Mesodermal cell (in vitro differentiated cells): ENCODE data around the gene XRCC4. TPM values are rescaled to one million over a fixed set of nuclear protein-coding genes. Genes with fewer than 3 reads are reported as not detected.

Experiments used
- H3K27ac ChIP-seq: 2 replicates; pipeline ENCODE4 v1.7.0; 2013; ENCODE audit warnings: mild to moderate bottlenecking, low read depth, low read length, moderate library complexity; ENCODE audit not compliant: severe bottlenecking
- H3K36me3 ChIP-seq: 2 replicates; pipeline ENCODE4 v1.7.1; 2013; ENCODE audit warnings: mild to moderate bottlenecking, low read length, moderate library complexity; ENCODE audit not compliant: control insufficient read depth, insufficient read depth
- H3K4me1 ChIP-seq: one replicate; pipeline ENCODE4 v1.7.1; 2013; ENCODE audit warnings: mild to moderate bottlenecking, low read length; ENCODE audit not compliant: insufficient read depth, control insufficient read depth, poor library complexity, severe bottlenecking
- H3K4me3 ChIP-seq: 2 replicates; pipeline ENCODE4 v1.7.0; 2013; ENCODE audit warnings: low read length, control low read depth, mild to moderate bottlenecking; ENCODE audit not compliant: insufficient read depth, poor library complexity, severe bottlenecking; ENCODE audit errors: extremely low read depth
- H3K9me3 ChIP-seq: 2 replicates; pipeline ENCODE4 v1.7.1; 2013; ENCODE audit warnings: mild to moderate bottlenecking, low read length, moderate library complexity; ENCODE audit not compliant: control insufficient read depth
- WGBS, 2 experiments: methylation state at CpG; one replicate each; pipeline ENCODE4 v1.1.5; 2013; ENCODE audit warnings: missing lambda C conversion rate in 2 of 2; ENCODE audit not compliant: insufficient coverage in 2 of 2; 5-methylcytosine and 5-hydroxymethylcytosine counted together
- polyA plus RNA-seq, 2 experiments: library from polyadenylated mRNA; stranded (reverse); fragments of 50-300 nt; gene quantifications; one replicate each; pipeline ENCODE4 v1.2.3, GENCODE V29; 2013

Gene XRCC4
- 12.8 TPM for polyA plus RNA-seq (2013, experiment 1 of 2)
- 15.2 TPM for polyA plus RNA-seq (2013, experiment 2 of 2)

- no peaks in the 10 kb centered on the region for H3K9me3 ChIP-seq
- peak within 1 kb of the TSS; percentile 85 for H3K27ac ChIP-seq
- H3K36me3 ChIP-seq = peaks cover 25% of the 10 kb centered on the region
- H3K4me1 ChIP-seq = peaks cover 3% of the 10 kb centered on the region
- 0 to 1% methylated on average over 24 to 37 of the region's 44 CpGs for WGBS, 2 experiments
- peak within 1 kb of the TSS; percentile 79 for H3K4me3 ChIP-seq
These were observed at the start of gene XRCC4, which contains the start of gene TMEM167A for GRCh38 chr5:83076742-83077661. TSS of gene XRCC4 (plus strand) at chr5:83077547. CDS start at chr5:83104920, 27,373 bp downstream. TSS of gene TMEM167A (minus strand) at chr5:83077394. CDS start at chr5:83077323, 71 bp downstream.

- WGBS, 2 experiments = 100% methylated on average over 2 of the region's 2 CpGs
- Histone ChIP-seq H3K4me1 (no peaks in the 10 kb centered on the region), H3K4me3 (no peak overlapping the region), H3K9me3 (no peaks in the 10 kb centered on the region), H3K36me3 (no peaks in the 10 kb centered on the region), H3K27ac (no peak overlapping the region)
These were observed 47.4 kb upstream of the XRCC4 start for GRCh38 chr5:83029912-83030311.

GRCh38 chr5:83031381-83031780 lies 46.0 kb upstream of the XRCC4 start:
- 86 to 100% methylated on average over 1 of the region's 1 CpG for WGBS, 2 experiments
- peaks cover 4% of the 10 kb centered on the region for H3K4me1 ChIP-seq
- H3K4me3 ChIP-seq = no peak overlapping the region
- H3K9me3 ChIP-seq = no peaks in the 10 kb centered on the region
- no peak overlapping the region for H3K27ac ChIP-seq
- no peaks in the 10 kb centered on the region for H3K36me3 ChIP-seq

- Histone ChIP-seq H3K27ac (no peak overlapping the region), H3K4me3 (no peak overlapping the region), H3K36me3 (no peaks in the 10 kb centered on the region), H3K9me3 (no peaks in the 10 kb centered on the region), H3K4me1 (peaks cover 7% of the 10 kb centered on the region)
- 80 to 84% methylated on average over 2 of the region's 3 CpGs for WGBS, 2 experiments
These were observed 43.3 kb upstream of the XRCC4 start for GRCh38 chr5:83034036-83034435.

GRCh38 chr5:83034528-83035207 lies 42.7 kb upstream of the XRCC4 start:
- Histone ChIP-seq H3K4me1 (peaks cover 7% of the 10 kb centered on the region), H3K27ac (no peak overlapping the region), H3K36me3 (no peaks in the 10 kb centered on the region), H3K9me3 (no peaks in the 10 kb centered on the region), H3K4me3 (no peak overlapping the region)
- WGBS, 2 experiments = no CpG with 5 or more reads among the region's 4 CpGs

- WGBS, 2 experiments = 94 to 95% methylated on average over 4 of the region's 5 CpGs
- H3K27ac ChIP-seq = peak overlapping the region; percentile 24
- H3K9me3 ChIP-seq = no peaks in the 10 kb centered on the region
- H3K36me3 ChIP-seq = no peaks in the 10 kb centered on the region
- peaks cover 7% of the 10 kb centered on the region for H3K4me1 ChIP-seq
- no peak overlapping the region for H3K4me3 ChIP-seq
These were observed 41.8 kb upstream of the XRCC4 start for GRCh38 chr5:83035373-83036100.

- H3K27ac ChIP-seq = no peak overlapping the region
- H3K4me3 ChIP-seq = no peak overlapping the region
- whole genome bisulfite sequencing, 2 experiments = 80 to 92% methylated on average over 1 to 2 of the region's 4 CpGs
- H3K4me1 ChIP-seq = peaks cover 7% of the 10 kb centered on the region
- H3K9me3 ChIP-seq = no peaks in the 10 kb centered on the region
- H3K36me3 ChIP-seq = no peaks in the 10 kb centered on the region
These were observed 40.3 kb upstream of the XRCC4 start for GRCh38 chr5:83036991-83037575.

GRCh38 chr5:83038924-83039323 lies 38.4 kb upstream of the XRCC4 start:
- H3K27ac ChIP-seq = no peak overlapping the region
- H3K9me3 ChIP-seq = no peaks in the 10 kb centered on the region
- no peak overlapping the region for H3K4me3 ChIP-seq
- H3K4me1 ChIP-seq = peaks cover 7% of the 10 kb centered on the region
- H3K36me3 ChIP-seq = no peaks in the 10 kb centered on the region
- no CpG with 5 or more reads among the region's 3 CpGs for WGBS, 2 experiments

GRCh38 chr5:83042507-83042906 lies 34.8 kb upstream of the XRCC4 start:
- Histone ChIP-seq H3K9me3 (no peaks in the 10 kb centered on the region), H3K4me1 (no peaks in the 10 kb centered on the region), H3K36me3 (no peaks in the 10 kb centered on the region), H3K4me3 (no peak overlapping the region), H3K27ac (no peak overlapping the region)
- WGBS, 2 experiments = 78 to 92% methylated on average over 2 to 3 of the region's 3 CpGs

GRCh38 chr5:83044926-83045325 lies 32.4 kb upstream of the XRCC4 start:
- H3K4me3 ChIP-seq = no peak overlapping the region
- no peaks in the 10 kb centered on the region for H3K9me3 ChIP-seq
- no peaks in the 10 kb centered on the region for H3K4me1 ChIP-seq
- WGBS, 2 experiments = no CpG with 5 or more reads among the region's 2 CpGs
- H3K36me3 ChIP-seq = peaks cover 7% of the 10 kb centered on the region
- H3K27ac ChIP-seq = no peak overlapping the region
